HG02973 (cell line): Measurements from ENCODE around the gene SLC7A5.
"Not testable (repeated sequence)": the region's sequence is repeated elsewhere in the genome, so short reads cannot be mapped to it uniquely, and the experiment has no call there.

Experiments used
- ATAC-seq: cut with Tn5 transposase; IDR thresholded peaks from one replicate; pipeline ENCODE4 v1.9.1; 2021; ENCODE audit warnings: moderate library complexity; ENCODE audit not compliant: unreplicated experiment

The SLC7A5 gene

DNA sequence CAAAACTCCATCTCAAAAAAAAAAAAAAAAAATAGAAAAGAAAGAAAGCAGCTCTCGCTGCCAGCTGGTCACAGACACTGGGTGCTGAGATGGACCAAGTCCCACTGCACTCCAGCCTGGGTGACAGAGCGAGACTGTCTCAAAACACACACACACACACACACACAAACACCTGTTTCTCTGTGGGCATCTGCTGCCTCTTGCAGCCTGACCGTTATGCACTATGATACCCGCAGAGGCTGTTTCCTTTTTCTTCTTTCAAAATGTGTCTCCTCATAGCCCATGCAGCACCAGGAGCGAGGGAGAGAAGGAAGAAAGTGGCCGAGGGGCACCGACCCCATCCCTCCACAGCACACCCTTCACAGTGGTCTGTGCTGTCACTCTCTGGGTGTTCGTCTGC lies 66.6 kb downstream of the SLC7A5 start:
- ATAC-seq, result no peak

DNA sequence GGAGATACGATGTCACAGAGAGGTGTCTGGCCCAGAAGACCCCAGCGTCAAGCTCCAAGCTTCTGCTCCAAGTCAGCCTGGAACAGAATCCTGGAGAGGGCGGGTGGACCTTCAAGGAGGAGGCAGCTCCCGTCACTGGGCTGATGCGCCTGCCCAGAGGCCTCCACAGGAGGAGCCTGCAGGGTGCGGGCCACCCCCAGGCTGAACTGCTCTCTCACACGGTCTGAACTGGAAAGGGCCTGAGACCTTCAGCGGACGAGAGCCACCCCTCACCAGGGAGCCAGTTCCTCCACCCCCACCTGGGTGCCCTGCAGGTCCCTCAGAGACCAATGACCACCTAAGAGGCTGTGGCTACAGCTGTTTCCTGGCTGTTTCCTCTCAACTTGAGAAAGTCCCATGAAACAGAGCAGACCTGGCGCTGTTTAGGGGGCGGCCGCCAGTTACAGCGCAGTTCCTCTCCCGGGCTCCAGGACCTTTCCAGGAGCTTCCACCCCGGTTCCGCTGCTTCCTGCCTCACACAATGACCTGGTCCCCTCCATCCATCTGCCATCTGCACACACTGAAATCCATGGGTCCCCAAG lies 67.5 kb downstream of the SLC7A5 start:
- ATAC-seq, result no peak

DNA sequence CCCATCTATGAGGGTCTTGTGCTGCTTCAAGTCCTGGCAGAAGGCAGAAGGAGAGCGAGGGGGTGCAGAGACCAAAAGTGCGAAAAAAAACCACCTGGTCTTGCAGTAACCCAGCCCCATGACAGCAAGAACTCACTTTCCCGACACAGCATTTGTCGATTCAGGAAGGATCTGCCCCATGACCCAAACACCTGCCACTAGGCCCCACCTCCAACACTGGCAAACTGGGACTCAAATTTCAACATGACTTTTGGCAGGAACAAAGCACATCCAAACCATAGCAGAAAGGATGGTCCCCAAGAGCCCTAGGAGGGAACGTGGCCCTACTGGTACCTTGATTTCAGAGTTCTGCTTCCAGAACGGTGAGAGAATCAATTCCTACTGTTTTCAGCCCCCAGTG lies 68.8 kb downstream of the SLC7A5 start:
- ATAC-seq, result no peak

DNA sequence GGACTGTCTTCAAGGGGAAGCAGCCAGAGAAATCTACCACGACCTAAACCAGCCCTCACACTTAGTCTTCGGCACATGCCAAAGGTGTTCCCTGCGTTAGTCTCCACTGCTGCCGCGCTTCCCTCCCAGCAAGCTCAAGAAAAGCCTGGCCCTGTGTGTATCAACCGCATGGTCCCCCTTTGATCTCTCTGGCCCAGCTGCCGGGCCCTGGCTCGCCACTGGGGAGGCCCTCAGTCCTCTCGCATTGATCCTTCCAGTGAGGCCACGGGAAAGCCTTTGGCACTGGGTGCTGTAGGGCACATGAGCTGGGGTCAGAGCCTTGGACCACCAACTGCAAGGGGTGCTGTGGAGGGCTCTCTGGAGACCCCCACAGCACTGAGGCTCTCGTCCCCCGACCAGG lies 74.0 kb downstream of the SLC7A5 start:
- no peak for ATAC-seq

DNA sequence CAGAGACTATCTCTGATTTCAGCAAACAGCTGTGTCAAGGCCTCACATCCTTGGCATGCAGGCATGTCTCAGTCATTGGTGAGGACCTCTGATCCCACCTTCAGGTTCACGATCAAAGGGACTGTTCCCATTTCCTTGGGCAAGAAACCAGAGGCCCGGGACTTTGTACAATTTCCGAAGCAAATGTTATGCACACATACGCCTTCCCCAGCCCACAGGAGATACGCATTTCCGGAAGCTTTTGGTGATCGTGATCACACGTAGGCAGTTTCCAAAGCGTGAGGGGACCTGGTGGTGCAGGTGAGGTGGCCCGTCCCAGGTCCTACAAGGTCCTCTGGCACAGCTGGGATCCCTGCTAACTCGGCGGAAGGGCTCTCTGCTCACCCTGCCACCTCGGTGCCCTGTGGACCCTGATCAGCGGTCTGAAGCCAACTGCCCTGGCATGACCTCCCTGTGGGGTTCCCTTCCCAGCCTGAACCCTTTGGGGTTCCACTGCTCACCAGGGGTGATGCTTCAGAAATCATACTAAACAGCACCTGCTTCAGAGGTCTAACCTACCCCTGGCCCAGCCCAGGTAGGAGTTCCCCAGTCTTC lies 74.7 kb downstream of the SLC7A5 start:
- ATAC-seq, result no peak

DNA sequence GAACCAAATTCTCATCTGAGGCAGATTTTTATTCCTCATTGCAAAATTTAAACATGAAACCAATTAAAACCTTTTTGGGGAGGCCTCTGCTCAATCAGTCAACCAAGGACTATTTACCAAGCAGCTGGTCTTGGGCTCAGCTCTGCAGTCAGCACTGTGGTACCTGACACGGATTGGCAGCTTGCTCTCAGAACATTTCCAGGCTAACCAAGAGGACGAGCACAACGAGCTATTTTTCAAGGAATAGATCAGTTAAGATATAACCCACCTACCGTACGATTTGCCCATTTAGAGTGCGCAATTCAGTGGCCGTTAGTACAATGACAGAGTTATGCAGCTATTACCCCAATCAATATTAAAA lies 77.1 kb downstream of the SLC7A5 start:
- no peak for ATAC-seq

DNA sequence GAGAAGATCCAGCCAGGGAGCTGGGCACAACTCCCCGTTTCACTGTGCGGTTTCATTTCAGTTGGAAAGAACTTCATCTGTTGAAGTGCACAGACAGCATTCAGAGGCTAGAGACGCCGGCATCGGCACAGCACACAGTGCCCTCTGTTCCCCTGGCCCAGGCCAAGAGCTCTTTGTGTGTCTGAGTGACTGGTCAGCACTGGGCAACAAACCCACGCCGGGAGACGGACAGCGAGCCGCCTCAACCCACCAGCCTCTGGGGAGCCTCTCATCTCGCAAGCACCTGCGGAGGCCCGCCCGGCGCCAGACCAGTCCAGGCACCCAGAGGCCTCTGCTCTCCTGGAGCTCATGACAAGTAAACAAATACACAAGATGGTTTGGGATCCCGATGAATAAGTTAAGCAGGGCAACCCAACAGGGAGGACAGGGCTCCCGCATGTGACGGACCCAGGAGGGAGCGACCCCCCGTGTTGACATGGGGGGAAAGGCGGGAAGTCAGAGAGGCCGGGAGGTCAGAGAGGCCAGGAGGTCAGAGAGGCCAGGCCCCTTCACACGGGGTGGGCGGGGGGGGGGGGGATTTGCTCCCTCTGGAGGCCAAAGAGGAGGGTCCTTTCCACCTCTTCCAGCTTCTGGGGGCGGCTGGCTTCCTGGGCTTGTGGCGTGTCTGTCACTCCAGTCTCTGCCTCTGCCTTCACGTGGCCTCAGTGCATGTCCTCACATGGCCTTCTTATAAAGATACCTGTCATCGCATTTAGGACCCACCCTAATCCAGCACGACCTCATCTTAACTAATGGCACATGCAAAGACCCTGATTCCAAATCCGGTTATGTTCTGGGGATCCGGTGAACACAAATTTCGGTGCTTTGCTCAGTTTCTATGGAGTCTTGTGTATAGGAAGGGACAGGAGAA lies 77.8 kb downstream of the SLC7A5 start:
- no peak for ATAC-seq

DNA sequence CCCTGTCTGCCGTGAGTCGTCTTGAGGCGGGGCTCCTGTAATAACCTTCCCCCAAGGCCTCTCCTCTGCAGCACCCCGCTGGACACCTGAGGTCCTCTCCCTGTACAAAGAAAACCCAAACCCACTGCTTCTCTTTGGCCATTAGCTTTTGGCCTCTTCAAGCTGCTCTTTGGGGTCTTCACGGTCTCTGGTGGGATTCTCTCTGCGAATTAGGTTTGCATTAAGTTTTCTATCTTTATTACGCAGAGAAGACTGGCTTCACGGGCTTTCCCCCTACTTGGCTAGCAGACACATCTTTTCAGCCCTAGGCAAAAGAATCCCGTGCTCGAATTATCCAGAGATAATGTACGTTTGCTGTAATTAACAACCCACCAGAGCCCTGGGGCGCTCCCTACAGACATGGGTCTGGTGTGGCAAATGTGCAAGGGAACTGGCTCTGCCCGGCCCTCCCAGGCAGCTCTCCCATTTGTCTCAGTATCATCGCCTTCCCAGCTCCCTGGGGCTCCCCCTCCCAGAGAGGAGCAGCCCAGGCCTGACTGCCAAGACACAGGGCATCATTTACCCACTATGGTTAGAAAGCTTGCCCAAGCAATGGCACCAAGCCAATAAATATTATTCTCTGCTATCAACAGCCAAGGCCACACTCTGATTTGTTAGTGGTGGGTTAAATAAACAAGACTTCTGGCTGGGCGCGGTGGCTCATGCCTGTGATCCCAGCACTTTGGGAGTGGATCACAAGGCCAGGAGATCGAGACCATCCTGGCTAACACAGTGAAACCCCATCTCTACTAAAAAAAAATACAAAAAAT lies 78.8 kb downstream of the SLC7A5 start:
- ATAC-seq, result no peak

DNA sequence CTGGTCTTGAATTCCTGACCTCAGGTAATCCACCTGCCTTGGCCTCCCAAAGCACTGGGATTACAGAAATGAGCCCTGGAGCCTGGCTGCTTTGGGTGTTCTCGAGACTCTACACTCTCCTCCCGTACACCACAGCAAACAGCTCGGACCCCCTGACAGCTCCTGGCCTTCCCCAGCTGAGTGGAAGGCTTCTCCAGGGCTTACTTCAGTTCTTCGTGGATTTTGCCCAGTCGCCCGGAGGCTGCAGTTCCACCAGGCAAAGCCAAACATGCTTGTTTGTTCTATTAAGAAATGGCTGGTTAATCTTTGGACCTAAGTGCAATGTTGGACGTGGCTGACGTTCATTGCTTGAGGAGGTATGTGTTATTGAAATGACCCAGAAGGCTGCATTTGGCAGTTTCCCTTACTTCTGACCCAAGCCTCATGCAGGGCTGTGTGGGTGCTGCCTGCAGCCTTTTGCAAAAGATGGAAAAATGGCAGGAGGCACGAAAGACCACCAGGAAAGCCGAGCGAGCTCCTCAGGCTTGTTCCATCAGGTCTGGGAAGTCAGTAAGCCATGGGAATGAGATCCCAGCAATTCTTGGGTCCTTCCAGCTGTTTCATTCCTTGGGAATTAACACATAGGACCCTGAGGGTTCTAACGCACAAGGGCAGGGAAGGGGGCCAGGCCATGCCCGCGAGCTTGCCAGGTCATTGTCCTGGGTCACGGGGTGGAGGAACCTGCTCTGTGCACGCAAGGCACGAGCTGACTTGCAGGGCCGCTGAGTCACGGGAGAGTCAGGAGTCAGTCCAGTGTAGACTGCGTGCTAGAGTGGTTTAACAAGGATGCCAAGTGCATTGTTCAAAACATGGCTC lies 79.6 kb downstream of the SLC7A5 start:
- ATAC-seq, result no peak

DNA sequence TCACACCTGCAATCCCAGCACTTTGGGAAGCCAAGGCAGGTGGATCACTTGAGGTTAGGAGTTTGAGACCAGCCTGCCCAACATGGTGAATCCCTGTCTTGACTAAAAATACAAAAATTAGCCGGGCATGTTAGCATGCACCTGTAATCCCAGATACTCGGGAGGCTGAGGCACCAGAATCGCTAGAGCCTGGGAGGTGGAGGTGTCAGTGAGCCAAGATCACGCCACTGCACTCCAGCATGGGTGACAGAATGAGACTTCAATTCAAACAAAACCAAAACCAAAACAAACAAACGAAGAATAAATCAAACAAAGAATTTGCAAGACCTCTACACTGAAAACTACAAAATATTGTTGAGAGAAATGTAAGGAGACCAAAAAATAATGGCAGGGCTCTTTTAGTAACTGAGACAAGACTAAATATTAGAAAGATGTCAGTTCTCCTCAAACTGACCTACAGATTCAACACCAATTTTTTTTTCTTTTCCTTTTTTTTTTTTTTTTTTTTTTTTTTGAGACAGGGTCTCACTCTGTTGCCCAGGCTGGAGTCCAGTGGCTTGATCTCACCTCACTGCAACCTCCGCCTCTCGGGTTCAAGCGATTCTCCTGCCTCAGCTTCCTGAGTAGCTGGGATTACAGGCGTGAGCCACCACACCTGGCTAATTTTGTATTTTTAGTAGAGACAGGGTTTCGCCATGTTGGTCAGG lies 80.4 kb downstream of the SLC7A5 start:
- ATAC-seq, result not testable (repeated sequence)

DNA sequence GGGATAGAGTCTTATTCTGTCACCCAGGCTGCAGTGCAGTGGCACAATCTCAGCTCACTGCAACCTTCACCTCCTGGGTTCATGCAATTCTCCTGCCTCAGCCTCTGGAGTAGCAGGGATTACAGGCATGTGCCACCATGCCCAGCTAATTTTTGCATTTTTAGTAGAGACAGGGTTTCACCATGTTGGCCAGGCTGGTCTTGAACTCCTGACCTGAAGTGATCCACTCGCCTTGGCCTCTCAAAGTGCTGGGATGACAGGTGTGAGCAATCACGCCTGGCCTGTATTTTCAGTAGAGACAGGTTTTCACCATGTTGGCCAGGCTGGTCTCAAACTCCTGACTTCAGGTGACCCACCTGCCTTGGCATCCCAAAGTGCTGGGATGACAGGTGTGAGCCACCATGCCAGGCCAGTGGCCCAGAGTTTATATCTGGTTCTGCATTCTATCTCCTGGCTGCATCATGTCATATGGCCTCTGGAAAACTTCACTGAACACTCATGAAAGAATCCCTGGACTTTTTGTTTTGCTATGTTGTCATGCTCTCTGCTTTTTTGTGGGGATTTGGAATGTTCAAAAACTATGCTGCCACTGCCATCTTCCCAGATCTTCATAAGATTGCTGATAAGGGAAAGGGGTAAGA lies 81.7 kb downstream of the SLC7A5 start:
- ATAC-seq, result not testable (repeated sequence)

DNA sequence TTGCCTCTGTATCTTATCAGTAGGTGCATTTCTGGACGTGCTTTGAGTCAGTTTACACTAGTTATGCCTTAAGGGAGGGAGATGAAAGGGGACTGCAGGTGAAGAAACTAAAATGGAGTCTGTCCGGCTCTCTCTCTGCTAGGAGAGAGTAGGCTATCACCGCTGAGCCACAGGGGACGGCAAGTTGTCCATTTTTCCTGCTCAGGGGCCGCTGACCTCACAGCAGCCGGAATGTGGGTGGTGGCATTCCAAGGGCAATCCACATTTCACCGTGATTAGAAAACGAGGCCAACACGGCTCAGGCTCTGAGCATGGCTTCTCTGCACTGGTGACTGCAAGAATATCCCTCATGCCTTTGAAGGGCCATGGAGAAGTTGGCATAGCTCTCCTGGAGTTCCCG lies 84.5 kb downstream of the SLC7A5 start:
- ATAC-seq, result no peak

DNA sequence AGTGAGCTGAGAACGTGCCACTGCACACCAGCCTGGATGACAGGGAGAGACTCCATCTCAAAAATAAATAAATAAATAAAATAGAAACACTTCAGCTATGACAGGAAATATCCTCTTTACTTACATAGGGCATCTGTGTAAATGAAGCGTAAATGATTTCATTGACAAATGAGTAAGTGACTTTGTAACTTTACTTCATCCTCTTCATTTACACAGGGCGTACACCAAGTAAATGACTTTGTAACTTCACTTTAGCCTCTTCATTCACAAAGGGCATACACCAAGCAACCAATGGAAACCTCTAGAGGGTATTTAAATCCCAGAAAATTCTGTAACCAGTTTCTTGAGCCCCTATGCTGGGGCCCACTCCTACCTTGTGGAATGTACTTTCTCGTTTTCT lies 87.3 kb downstream of the SLC7A5 start:
- no peak for ATAC-seq

DNA sequence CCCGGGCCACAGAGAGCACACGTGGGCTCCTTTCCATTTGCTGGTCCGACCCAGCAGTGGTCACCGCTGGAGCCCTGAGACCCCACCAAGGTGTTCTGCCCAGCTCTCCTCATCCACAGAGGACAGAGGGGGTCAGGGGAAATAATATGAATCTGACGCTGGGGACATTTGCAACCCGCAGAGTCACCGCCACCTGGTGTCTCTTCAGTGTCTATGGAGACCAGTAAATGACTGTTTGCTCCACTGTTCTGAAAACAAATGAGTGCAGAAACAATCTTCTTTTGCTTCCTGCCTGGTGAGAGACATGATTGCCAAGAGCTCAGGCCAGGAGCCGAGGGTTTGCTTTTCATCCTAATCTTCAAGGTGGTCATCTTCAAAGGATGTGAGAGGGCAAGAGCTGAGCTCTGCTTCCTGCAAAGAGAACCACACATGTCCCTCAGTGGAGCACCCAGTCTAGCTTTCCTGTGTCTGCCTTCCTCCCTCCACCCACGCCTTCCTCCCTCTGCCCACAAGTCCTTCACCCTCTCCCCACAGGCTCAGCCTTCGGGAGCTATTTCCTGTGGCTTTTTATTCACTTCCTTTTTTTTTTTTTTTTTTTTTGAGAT lies 88.8 kb downstream of the SLC7A5 start:
- ATAC-seq, result no peak
